GM19043 (cell line): ENCODE results near the gene YRDC.
"Not testable (repeated sequence)": the region's sequence is repeated elsewhere in the genome, so short reads cannot be mapped to it uniquely, and the experiment has no call there.

Experiments
- ATAC-seq: cut with Tn5 transposase; IDR thresholded peaks from one replicate; pipeline ENCODE4 v1.9.1; 2021; ENCODE audit warnings: low read depth; ENCODE audit not compliant: unreplicated experiment

YRDC gene

DNA sequence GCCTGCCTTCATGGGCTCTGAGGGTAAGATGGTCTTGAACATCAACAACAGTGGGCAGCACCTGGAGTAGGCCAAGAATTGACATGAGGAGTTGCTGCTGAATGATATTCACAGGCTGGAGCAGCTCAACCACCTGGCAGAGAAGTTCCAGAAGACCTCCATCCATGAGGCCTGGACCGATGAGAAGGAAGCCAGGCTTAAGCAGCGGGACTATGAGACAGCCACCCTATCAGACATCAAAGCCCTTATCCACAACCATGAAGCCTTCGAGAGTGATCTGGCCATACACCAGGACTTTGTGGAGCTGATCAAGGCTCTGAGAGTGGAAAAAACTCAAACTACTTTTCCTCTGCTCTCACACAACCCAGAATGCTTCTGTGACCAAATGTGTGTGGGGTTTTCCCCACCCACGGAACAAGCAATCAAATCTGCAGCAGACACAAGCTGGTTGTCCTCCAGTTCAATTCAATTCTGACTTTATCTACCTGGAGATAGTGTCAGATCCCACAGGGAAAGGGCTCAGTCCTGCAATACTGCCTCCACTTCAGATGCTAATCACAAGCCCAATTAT, 31.0 kb downstream of the YRDC start:
- no peak for ATAC-seq

DNA sequence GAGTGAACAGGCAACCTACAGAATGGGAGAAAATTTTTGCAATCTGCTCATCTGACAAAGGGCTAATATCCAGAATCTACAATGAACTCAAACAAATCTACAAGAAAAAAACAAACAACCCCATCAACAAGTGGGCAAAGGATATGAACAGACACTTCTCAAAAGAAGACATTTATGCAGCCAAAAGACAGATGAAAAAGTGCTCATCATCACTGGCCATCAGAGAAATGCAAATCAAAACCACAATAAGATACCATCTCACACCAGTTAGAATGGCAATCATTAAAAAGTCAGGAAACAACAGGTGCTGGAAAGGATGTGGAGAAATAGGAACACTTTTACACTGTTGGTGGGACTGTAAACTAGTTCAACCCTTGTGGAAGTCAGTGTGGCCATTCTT, 36.6 kb downstream of the YRDC start:
- ATAC-seq, result not testable (repeated sequence)

GRCh38 chr1:37767488-37767887, 40.5 kb downstream of the YRDC start:
- no peak for ATAC-seq

GRCh38 chr1:37765916-37766664, 41.9 kb downstream of the YRDC start:
- ATAC-seq, result no peak

GRCh38 chr1:37764888-37765441, 43.0 kb downstream of the YRDC start, which contains the start of gene EPHA10:
Gene EPHA10, minus strand, starts transcription at chr1:37765120. Its CDS starts 54 bp downstream, at chr1:37765066.
- no peak for ATAC-seq

DNA sequence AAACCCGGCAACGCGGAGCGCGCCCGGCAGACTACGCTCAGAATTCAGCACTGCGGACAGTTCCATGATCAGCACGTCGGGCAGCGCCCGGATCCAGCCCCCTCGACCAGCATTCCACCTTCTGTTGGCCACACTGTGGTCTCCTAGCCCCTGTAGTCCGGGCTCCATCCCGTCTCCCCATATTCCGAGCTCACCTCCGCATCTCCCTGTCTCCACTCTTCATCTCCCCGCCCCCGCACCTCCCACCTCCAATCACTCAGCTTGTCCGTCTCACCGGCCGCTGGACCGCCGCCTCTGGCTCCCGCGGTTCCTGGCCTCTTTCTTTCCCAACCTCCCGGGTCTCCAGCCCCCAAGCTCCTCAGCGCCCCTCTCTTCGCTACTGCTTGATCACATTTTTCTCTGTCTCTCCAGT, 43.6 kb downstream of the YRDC start:
- no peak for ATAC-seq

DNA sequence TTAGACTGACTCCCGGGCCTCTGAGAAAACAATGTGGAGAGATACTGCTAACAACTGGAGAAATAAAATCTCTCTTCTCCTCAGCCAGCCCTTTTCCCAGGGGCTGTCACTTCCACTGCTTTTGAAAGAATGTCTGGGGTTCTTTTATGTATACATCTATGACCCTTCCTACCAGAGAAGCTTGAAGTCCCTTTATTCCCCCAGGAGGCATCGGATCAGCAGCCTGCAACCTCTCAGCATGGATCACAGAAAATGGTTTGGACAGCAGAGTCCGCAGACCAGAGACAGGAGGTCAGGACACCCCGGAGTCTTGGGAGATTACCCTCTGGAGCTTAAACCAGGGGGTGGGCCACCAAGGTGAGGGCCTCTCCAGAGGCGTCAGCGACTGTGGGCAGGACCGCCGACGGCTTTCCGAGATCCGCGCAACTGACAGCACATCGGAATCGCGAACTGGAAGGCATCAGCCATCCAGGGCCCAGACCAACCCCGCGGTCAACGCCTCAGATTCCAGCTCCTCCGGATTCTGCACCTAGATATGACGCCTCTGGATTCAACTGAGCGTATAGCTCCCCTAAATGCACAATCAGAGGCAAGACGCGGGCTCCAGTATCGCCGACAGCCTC, 44.1 kb downstream of the YRDC start:
- ATAC-seq, result no peak

DNA sequence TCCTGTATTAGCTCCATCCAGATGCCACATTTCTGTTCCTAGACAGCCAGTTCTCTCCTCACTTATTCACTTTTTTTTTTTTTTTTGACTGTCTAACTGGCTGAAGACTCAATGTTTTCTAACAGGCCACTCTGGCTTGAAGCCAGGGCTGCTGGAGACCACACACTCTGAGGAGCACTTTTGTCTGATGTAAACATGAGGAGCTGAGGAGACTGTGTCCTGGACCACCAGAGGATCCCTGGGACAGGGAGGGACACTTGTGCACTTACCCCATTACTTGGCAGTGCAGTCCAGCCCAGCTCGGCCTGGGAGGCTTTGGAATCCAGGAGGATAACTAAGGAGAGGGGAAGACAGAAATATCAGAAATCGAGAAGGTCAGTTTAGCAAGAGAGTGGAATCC, 45.5 kb downstream of the YRDC start:
- ATAC-seq, result no peak

- ATAC-seq, result no peak
These were observed 46.5 kb downstream of the YRDC start for GRCh38 chr1:37761416-37762095.

- ATAC-seq, result no peak
These were observed 48.6 kb downstream of the YRDC start for GRCh38 chr1:37759451-37759850.

DNA sequence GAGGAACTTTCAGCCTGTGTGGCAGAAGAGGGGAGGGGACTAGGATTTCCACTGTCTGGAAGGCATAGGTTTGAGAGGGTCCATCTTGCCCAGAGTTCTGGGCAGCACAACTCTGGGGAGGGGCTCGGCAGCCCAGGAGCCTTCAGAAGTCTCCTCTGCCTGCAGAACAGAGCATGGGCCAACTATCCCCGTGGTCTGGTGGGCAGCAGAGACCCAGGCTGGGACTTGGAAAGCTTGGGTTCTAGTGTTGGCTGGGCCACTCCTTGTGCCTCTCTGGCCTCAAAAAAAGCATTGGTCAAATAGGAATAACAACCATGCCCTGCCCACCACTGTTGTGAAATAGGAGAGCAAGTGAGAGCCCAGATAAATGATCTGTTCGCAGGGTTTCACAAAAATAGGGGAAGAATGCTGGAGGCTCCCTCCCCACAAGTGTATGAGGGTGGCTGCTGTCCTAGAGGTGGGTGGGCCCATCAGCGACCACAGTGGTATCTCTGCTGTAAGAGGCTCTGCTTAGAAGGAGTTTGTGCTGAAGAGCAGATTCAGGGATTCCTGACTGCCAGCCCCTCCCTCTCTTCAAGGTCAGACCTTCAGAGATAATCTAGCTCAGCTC, 52.0 kb downstream of the YRDC start:
- no peak for ATAC-seq

DNA sequence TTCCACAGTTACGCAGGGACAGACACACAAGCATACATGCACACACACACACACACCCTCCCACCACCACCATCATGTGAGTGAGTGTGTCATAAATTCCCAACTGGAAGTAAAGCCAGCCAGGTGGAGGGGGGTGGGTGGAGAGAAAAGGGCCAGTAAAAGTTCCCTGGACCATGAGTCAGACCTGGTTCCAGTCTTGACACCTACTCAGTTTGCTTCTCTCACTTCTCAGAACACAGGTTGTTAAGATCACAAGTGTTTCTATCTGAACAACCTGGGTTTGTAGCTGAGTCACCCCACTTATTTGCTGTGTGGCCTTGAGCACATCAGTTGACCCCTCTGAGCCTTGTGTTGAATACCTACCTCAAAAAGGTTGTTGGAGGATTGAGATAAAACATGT, 52.7 kb downstream of the YRDC start:
- ATAC-seq, result no peak

- ATAC-seq, result no peak
These were observed 54.3 kb downstream of the YRDC start for GRCh38 chr1:37753473-37754321.
